ENCODE measurements around the gene MYBBP1A.

DNA sequence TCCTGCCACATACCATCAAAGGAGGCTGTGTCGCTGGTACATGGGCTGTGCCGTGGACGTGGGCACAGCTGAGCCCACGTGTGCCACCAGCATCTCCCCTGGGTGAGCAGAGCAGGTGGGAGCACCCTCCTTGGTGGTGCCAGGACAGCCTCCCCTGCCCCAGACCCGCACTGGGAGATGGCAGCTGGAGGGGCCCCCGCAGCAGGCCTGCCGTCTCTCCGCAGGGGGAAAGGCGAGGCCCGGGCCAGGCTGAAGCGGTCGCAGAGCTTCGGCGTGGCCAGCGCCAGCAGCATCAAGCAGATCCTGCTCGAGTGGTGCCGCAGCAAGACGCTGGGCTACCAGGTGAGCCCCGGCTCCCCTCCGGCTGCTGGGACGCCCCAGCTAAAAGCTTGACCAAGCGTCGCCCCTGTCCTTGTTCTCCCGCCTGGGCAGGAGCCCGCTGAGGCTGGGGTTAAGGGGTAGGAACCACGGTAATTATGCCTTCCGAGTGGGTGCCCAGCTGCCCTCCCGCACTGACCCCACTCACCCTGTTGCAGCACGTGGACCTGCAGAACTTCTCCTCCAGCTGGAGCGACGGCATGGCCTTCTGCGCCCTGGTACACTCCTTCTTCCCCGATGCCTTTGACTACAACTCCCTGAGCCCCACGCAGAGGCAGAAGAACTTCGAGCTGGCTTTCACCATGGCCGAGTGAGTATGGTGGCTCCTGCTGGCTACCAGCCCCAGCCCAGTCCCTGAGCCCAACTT is 41.6 kb upstream of the MYBBP1A start:
- TF ChIP-seq, protein P1, sequence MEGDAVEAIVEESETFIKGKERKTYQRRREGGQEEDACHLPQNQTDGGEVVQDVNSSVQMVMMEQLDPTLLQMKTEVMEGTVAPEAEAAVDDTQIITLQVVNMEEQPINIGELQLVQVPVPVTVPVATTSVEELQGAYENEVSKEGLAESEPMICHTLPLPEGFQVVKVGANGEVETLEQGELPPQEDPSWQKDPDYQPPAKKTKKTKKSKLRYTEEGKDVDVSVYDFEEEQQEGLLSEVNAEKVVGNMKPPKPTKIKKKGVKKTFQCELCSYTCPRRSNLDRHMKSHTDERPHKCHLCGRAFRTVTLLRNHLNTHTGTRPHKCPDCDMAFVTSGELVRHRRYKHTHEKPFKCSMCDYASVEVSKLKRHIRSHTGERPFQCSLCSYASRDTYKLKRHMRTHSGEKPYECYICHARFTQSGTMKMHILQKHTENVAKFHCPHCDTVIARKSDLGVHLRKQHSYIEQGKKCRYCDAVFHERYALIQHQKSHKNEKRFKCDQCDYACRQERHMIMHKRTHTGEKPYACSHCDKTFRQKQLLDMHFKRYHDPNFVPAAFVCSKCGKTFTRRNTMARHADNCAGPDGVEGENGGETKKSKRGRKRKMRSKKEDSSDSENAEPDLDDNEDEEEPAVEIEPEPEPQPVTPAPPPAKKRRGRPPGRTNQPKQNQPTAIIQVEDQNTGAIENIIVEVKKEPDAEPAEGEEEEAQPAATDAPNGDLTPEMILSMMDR (conservative IDR thresholded peaks at IDR 0.05): no peak
- no peak for TF ChIP-seq ZFX (IDR thresholded peaks at IDR 0.05)

All from C4-2B (cell line).